Adrenal gland (tissue), 5 donors: ENCODE data around the gene MKKS.

Experiments
- POLR2A ChIP-seq, 2 donors: fragments of 450-650 bp; IDR thresholded peaks; one replicate each; pipeline ENCODE4 v1.6.1; 2017; ENCODE audit warnings: antibody characterized with exemption in 2 of 2, mild to moderate bottlenecking in 2 of 2, moderate library complexity in 1 of 2
- TF ChIP-seq, protein P1 (sequence below), 6 experiments: fragments of 450-650 bp in 4 of 6; fragments of 200-600 bp in 2 of 6; sonication (generic) in 1 of 6; IDR thresholded peaks; 1 replicate in 5 of 6; 2 replicates in 1 of 6; pipeline versions ENCODE4 v1.5.1 to v1.8.0; 2016 to 2021; ENCODE audit warnings: antibody characterized with exemption in 6 of 6, mild to moderate bottlenecking in 2 of 6, moderate library complexity in 1 of 6
- donor health status: DM: no; HTN: no; CAD: no.

DNA sequence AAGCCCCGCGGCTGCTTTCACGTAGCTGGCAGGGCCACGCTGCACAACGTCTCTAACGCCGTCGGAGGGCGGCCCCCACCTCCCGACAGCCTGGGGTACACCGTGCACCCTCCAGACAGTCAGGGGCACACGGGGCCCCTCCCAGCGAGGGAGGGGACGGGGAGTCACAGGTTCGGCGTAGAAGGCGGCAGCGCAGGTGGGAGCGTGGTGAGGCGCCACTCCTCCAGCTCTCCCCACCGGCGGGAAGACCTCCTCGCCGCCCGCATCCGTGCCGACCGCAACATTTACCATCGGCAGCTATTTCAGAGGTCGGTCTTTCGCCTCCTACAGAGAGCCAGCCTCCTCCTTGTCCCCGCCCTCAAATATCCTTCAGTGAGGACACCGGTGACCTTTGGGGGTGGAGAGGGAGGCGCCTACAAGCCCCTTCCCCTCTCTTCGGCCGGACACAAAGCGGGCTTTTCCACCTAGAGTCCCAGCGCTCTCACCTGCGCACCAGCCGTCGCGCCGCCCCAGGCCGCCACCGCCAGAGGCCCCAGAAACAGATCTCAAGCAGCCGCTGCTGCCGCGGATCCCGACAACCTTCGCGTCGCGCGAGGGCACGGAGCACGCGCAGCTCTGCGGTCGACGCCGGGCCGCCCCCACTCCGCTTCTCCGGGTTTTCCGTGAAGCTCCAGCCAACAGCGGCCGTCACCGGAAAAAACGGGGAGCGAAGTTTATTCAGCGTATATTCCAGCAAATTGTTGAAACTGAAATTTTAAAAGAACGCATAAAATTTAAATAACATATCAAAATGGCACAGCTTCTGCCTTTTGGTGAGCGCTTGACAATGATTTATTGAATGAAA is at the start of gene MKKS:
- TF ChIP-seq, protein P1, sequence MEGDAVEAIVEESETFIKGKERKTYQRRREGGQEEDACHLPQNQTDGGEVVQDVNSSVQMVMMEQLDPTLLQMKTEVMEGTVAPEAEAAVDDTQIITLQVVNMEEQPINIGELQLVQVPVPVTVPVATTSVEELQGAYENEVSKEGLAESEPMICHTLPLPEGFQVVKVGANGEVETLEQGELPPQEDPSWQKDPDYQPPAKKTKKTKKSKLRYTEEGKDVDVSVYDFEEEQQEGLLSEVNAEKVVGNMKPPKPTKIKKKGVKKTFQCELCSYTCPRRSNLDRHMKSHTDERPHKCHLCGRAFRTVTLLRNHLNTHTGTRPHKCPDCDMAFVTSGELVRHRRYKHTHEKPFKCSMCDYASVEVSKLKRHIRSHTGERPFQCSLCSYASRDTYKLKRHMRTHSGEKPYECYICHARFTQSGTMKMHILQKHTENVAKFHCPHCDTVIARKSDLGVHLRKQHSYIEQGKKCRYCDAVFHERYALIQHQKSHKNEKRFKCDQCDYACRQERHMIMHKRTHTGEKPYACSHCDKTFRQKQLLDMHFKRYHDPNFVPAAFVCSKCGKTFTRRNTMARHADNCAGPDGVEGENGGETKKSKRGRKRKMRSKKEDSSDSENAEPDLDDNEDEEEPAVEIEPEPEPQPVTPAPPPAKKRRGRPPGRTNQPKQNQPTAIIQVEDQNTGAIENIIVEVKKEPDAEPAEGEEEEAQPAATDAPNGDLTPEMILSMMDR (IDR thresholded peaks at IDR 0.05): peak in 1 of 6 experiments; percentile 37
- peak in 1 of 2 donors; percentile 45 for TF ChIP-seq POLR2A (IDR thresholded peaks at IDR 0.05)
